VCaP (cell line): Measurements from ENCODE around the gene OSBPL5.

ENCODE experiments used
- H3K27ac ChIP-seq: fragments of 450-650 bp; 2 replicates; pipeline ENCODE4 v1.5.1; 2017
- TF ChIP-seq, protein P1 (sequence below): fragments of 450-650 bp; conservative IDR thresholded peaks from 2 replicates; pipeline ENCODE4 v1.5.1; 2017; ENCODE audit warnings: mild to moderate bottlenecking, moderate library complexity

OSBPL5 gene

DNA sequence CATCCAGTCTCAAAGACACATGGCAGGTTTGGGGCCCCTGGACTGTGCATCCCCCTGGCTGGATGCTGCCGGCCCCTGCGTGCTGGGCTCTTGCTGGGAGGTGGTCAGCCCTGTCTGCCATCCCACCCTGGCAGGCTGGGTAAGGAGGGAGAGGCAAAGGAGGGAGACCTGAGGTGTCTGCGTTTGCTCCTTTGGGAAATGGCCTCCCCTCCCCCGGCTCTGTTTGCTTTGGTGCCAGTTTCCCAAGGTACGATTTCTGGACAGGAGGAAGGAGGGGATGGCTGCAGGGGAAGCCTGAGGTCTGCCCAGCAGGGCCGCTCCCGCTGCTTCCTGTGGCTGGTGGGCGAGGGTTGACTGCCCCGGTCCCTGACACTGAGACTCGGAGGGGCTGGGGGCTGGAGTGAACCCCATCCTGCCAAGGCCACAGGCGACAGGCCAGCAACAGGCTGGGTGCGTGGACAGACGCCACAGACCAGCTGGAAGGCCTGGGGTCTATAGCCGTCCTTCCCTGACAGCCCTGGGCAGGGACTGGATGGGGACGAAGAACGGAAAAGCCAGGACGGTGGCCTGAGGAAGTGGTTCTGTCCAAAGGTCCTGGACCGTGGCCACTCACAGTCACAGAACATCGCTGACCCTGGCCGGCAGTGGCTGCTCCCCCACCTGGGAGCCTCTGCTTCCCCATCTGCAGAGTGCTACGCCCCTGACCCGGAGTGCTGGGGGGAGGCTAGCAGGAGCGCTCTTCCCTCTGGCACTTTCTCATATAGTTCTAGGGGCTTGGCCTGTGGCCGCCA lies 38.0 kb downstream of the OSBPL5 start:
- H3K27ac ChIP-seq, result peak overlapping the region; percentile 95
- TF ChIP-seq, protein P1, sequence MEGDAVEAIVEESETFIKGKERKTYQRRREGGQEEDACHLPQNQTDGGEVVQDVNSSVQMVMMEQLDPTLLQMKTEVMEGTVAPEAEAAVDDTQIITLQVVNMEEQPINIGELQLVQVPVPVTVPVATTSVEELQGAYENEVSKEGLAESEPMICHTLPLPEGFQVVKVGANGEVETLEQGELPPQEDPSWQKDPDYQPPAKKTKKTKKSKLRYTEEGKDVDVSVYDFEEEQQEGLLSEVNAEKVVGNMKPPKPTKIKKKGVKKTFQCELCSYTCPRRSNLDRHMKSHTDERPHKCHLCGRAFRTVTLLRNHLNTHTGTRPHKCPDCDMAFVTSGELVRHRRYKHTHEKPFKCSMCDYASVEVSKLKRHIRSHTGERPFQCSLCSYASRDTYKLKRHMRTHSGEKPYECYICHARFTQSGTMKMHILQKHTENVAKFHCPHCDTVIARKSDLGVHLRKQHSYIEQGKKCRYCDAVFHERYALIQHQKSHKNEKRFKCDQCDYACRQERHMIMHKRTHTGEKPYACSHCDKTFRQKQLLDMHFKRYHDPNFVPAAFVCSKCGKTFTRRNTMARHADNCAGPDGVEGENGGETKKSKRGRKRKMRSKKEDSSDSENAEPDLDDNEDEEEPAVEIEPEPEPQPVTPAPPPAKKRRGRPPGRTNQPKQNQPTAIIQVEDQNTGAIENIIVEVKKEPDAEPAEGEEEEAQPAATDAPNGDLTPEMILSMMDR, result no peak

DNA sequence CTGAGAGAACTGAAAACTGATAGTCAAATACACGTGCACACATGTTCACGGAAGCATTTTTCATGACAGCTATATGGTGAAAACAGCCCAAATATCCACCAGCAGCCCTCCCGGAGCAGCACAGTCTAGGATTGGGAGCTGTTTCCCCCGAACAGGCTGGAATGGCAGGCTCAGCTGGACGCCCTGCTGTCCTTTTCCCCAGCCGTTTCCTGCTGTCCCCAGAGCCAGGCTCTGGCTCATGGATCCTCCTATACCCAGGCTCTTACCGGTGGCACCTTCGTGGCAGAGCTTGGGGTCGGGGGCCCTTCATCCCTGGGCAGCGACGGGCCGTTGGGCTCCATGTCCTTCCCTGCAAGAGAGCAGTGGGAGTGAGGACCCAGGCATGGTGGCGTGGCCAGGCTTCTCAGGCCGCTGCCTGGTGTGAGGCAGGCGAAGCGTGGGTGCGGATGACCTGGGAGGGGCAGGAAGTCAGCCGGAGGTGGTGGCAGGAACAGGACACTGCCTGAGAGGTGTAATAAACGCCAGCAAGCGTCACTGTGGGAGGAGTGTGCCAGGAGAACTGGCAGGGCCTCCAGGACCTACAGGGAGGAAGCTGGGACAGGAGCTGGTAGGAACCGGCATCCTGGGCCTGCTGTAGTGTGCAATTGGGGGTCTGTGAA lies 38.8 kb downstream of the OSBPL5 start:
- peak overlapping the region; percentile 95 for H3K27ac ChIP-seq
- TF ChIP-seq, protein P1, result no peak

DNA sequence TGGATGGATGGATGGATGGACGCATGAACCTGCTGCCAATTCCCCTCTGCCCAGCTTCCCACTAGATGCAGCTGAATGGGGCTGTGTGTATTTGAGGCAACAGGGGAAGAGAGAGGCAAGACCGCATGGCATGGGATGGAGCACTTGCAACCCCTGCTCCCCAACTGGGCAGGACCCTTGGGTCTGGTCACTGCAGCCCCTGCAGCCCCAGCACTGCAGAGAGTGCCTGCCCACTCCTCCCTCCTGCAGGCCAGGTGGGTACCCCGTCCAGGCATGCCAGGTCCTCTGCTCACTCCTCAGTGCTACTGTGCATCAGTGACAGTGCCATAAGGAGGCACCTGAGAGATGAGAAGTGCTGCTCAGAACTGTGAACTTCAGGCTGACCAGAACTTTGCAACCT lies 40.3 kb downstream of the OSBPL5 start:
- TF ChIP-seq, protein P1, result no peak
- H3K27ac ChIP-seq, result peak overlapping the region; percentile 95

DNA sequence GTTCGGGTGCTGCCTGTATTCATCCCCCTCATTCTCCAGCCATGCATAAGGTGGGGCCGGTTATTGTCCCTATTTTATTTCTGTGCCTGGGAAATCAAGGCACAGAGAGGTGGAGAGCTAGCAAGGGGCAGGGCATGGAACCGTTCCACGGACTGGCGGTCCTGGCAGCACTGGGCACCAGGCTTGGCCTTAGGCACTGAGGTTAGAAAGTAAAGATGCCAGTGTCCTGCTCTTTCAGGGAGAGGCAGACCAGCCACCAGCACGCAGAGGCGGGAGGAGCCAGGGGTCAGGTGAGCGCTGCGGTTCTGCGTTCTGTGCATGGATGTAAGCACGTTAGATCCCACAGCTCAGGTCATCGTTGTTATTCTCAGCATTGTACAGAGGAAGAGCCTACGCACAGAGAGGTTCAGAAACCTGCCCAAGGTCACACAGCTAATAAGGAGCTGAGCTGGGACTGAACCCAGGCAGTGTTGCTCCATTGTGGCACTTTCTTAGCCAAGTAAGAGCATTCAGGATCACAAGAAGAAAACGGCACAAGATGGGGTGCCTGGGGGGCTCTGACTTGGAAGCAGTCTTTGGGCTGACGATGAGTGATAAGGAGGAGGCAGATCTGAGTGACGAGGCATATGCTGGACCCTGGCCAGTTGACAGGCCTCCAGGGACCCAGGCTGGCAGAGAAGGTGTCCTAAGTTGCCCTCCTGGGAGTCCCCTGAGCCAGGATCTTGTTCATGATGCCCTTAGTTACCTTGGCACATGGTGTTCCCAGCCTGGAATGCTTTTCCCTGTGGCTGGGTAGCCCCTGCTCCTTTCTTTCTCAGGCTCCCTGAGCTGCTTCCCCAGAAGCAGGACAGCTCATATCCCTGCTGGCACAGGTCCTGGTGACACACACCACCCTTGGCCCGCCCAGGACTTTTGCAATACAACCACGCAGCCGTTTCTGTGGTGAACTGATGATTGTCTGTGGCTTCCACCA lies 41.1 kb downstream of the OSBPL5 start:
- H3K27ac ChIP-seq, result peak overlapping the region; percentile 95
- TF ChIP-seq, protein P1, result no peak

DNA sequence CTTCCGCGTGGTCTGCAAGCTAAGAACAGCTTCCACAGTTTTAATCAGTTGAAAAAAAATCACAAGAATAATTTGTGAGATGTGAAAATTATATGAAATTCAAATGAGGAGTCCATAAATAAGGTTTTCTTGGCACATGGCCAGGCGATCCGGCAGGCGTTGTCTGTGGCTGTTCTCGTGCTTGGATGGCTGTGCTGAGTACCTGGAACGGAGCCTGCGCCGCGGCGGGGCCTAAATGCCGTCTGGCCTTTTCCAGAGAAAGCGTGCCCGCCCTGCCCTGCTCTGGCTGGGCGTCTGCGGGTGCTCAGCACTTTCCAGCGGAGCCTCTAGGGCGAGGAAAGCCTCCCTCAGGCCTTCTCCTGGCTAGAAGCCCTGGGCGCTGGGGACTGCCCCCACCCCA lies 41.8 kb downstream of the OSBPL5 start:
- TF ChIP-seq, protein P1, result no peak
- peak overlapping the region; percentile 95 for H3K27ac ChIP-seq

DNA sequence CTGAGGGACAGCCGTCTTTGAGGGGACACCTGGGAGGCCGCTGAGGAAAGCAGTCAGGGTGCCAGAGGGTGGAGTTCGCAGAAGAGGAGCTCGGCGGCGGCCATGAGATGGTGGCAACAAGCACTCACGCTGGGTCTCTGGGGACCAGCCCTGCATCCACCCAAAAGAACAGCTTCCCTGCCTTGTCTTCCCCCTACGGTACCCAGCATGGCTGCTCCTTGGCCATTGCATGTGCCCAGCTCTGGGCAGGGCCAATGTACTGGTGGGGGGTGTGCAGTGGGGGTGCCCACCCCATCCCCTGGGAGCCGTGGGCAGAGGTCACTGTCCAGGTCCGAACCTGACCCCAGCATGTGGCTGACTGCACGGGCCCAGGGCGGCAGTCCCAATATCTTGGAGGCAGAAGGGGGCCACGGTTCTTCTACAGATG lies 42.3 kb downstream of the OSBPL5 start:
- peak overlapping the region; percentile 95 for H3K27ac ChIP-seq
- TF ChIP-seq, protein P1, result no peak
